ENCODE measurements around the gene INSYN2B.

The INSYN2B gene

GRCh38 chr5:169980418-169981053, at the start of gene INSYN2B:
Gene INSYN2B (minus strand): TSS chr5:169980495. CDS start chr5:169883898, 96,597 bp downstream.
- DNase-seq (ENCODE audit: extremely low read depth, low read depth): peak; percentile 84
- TF ChIP-seq CTCF (IDR thresholded peaks at IDR 0.05; ENCODE audit: low read depth, low read length, missing control alignments): peak; percentile 75
- peak within 1 kb of the TSS; percentile 48 for H3K4me3 ChIP-seq (replicated peaks; ENCODE audit: low read depth, low read length)

GRCh38 chr5:170028124-170028523, 47.8 kb upstream of the INSYN2B start:
- no peak for TF ChIP-seq CTCF (IDR thresholded peaks at IDR 0.05; ENCODE audit: low read depth, low read length, missing control alignments)
- no peak overlapping the region for H3K4me3 ChIP-seq (replicated peaks; ENCODE audit: low read depth, low read length)
- DNase-seq (ENCODE audit: extremely low read depth, low read depth): no peak

- no peak for TF ChIP-seq CTCF (IDR thresholded peaks at IDR 0.05; ENCODE audit: low read depth, low read length, missing control alignments)
- DNase-seq (ENCODE audit: extremely low read depth, low read depth): no peak
- H3K4me3 ChIP-seq (replicated peaks; ENCODE audit: low read depth, low read length): no peak overlapping the region
Observed at GRCh38 chr5:170025853-170026252, 45.6 kb upstream of the INSYN2B start.

GRCh38 chr5:170021506-170021905, 41.2 kb upstream of the INSYN2B start:
- no peak overlapping the region for H3K4me3 ChIP-seq (replicated peaks; ENCODE audit: low read depth, low read length)
- DNase-seq (ENCODE audit: extremely low read depth, low read depth): no peak
- TF ChIP-seq CTCF (IDR thresholded peaks at IDR 0.05; ENCODE audit: low read depth, low read length, missing control alignments): no peak

- no peak for TF ChIP-seq CTCF (IDR thresholded peaks at IDR 0.05; ENCODE audit: low read depth, low read length, missing control alignments)
- DNase-seq (ENCODE audit: extremely low read depth, low read depth): no peak
Observed at GRCh38 chr5:170020423-170020822, 40.1 kb upstream of the INSYN2B start.

GRCh38 chr5:170012622-170013021, 32.3 kb upstream of the INSYN2B start:
- TF ChIP-seq CTCF (IDR thresholded peaks at IDR 0.05; ENCODE audit: low read depth, low read length, missing control alignments): no peak
- DNase-seq (ENCODE audit: extremely low read depth, low read depth): no peak
- no peak overlapping the region for H3K4me3 ChIP-seq (replicated peaks; ENCODE audit: low read depth, low read length)

More at GRCh38 chr5:170020423-170020822, 40.1 kb upstream of the INSYN2B start:
- no peak overlapping the region for H3K4me3 ChIP-seq (replicated peaks; ENCODE audit: low read depth, low read length)

- DNase-seq (ENCODE audit: extremely low read depth, low read depth): no peak
- no peak for TF ChIP-seq CTCF (IDR thresholded peaks at IDR 0.05; ENCODE audit: low read depth, low read length, missing control alignments)
- H3K4me3 ChIP-seq (replicated peaks; ENCODE audit: low read depth, low read length): no peak overlapping the region
Observed at GRCh38 chr5:170011751-170012150, 31.5 kb upstream of the INSYN2B start.
